ENCODE data around the gene PAPPA.

Gene PAPPA

DNA sequence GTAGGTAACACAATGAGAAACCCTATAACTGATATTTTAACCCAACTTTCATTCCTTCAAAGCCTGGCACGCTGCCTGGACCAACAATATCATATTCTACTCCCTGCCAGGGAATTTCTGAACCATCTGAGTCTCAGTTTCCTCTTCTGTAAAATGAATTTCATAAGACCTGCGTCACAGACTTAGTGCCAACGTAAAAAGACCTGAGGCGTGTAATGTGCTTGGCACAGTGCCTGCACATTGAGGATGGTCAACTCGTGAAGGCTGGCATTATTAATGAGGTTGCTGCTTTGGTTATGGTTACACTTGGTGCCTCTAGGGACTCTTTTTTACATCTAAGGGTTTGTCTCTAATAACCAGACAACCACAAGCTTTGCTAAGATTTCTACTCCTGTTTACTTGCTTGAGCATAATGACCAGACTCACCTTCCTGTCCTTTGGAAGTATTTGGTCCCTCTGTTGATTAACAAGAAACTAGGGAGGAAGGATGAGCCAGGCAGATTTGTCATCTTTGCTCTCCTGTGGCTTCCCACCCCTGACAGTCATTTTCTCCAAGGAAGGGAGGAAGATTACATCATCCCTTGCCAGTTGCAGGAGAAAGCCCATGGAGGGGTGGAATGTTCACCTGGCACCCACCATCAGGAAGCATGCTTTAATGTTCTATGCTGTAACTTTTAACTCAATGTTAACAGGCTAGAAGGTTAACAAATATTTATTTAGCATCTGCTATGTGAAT lies 79.0 kb downstream of the PAPPA start:
- no peak for DNase-seq

GRCh38 chr9:116233160-116233530 lies 79.6 kb downstream of the PAPPA start:
- DNase-seq: no peak

DNA sequence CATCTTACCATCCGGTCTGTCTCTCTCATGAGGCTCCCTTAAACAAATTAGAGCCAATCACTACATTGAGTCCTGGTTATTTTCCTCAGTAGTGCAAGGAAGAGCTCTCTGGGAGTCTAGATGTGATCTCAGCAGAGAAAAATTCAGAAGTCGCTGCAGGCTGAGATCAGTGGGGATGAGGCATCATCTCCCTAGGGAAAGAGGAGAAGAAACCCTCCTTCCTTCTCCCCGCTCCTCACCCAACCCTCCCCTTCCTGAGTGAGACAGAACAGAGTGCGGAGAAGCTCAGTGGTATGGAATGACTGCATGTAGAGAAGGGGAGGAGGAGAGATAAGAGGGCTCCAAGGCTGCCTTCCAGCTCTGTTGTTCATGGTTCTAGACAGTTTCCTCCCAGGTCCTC lies 80.5 kb downstream of the PAPPA start:
- DNase-seq: no peak

GRCh38 chr9:116236979-116237378 lies 83.4 kb downstream of the PAPPA start:
- no peak for DNase-seq

DNA sequence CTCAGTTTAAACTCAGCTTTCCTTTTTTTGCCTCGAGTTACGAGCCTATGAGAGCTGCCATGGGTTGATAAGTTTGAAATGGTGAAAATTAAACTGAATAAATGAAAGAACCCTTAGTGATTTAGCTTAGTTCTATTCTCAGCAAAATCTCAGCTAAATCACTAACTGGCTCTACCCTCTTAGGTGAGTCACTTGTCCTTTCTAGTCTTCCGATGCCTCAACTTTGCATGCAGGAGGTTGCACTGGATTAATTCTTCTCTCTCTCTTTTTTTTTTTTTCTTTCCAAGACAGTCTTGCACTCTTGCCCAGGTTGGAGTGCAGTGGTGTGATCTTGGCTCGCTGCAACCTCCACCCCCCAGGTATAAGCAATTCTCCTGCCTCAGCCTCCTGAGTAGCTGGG lies 83.9 kb downstream of the PAPPA start:
- DNase-seq: no peak

GRCh38 chr9:116238225-116238624 lies 84.6 kb downstream of the PAPPA start:
- DNase-seq: no peak

DNA sequence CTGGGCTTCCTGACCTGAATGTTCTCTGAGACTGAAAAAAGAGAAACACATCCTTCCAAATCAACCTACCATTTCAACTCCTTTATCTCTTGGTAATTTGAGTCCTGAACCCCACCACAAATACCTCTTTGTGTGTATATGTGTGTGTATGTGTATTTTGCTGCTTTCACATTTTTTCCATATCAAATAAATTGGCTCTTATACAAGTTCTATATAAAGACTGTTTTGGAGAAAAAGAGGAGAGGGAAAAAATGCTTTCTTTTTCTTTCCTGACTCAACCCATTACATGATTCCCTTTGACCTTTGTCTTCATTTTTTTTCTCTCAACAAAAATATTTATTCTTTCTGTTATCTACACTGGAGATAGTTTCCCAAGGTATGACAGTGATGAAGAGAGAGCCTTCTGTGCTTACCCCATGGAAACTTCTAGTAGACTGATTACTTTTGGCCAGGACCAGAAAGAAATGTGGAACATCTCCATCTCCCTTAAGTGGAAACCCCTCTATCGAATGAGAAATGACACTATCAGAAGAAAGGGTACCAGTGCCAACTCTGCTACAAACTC lies 85.3 kb downstream of the PAPPA start:
- DNase-seq: no peak

GRCh38 chr9:116243708-116244107 lies 90.1 kb downstream of the PAPPA start:
- no peak for DNase-seq

- DNase-seq: no peak
These were observed 93.7 kb downstream of the PAPPA start for GRCh38 chr9:116247284-116247683.

- DNase-seq: no peak
These were observed 94.3 kb downstream of the PAPPA start for GRCh38 chr9:116247791-116248374.

DNA sequence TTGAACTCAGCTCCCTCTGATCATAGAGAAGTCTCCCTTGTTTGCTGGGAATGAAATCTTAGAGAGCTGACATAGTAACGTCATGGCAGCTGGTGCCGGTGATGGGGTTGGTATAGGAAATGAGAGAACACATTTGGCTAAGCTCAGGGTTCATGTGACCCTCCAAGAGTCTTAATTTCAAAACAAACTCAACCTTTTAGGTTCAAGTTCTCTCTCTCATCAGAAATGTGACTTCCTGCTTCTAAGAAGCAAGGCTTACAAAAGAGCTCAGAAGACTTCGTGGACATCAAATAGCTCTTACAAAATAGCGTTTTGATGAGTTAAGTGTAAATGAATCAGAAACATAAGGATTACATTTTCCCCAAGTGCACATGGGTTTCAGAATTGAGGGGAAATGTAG lies 97.3 kb downstream of the PAPPA start:
- no peak for DNase-seq

- no peak for DNase-seq
These were observed 97.8 kb downstream of the PAPPA start for GRCh38 chr9:116251366-116251765.

GRCh38 chr9:116260531-116260930 lies 106.9 kb downstream of the PAPPA start:
- DNase-seq: peak; percentile 3

DNA sequence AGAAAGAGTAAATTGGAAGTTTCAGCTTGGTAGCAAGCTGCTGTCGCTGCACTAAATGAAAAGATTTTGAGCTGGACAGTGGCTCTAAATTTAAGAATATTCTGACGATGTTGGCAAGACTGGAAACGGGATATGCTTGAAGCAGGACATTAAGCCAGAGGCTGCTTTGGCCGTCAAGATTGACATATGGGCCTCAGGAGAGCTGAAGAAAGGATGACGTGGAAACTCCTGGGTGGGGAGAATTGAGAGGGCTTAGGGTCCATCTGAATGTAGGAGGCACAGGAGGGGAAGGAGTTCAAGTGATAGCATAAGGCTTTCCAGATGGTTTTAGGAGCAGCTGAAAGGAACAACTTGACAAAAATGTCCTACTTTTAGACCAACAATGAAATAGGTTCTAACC lies 108.9 kb downstream of the PAPPA start:
- no peak for DNase-seq

GRCh38 chr9:116264361-116264760 lies 110.8 kb downstream of the PAPPA start:
- DNase-seq: no peak

DNA sequence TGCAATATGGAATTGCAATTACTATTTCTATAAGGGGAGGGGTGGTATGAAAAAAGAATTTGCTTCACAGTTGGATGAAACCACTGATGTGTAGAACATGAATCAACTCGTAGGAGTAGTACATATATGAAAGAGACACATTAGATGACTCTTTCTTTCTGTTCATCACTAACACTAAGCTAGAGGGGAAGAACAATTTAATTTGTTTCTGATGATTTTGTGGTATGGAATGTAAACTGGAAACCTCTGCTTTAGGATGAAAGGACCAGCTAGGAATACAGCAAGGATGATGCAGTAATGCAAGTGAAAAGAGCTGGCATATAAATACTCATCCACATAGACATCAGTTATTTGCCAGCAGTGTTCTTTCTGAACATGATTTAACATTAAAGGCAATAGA lies 113.4 kb downstream of the PAPPA start:
- no peak for DNase-seq

DNA sequence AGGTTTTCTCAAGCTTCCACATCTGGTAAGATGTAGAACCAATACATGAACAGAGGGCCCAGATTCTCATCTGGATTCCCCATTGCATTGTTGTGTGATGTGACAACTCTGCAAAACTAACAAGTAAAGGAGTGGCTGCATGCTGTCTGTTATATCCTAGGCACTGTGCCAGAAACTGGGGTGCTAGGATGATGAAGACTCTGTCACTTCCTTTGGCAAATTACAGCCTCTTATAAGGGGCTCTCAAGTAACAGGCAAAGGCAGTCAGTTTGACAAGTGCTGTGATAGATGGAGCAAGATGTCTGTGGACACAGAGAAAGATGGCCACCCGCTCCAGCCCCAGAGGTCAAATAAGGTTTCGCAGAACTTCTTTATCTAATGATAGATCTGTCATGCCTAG lies 115.7 kb downstream of the PAPPA start:
- DNase-seq: no peak

DNA sequence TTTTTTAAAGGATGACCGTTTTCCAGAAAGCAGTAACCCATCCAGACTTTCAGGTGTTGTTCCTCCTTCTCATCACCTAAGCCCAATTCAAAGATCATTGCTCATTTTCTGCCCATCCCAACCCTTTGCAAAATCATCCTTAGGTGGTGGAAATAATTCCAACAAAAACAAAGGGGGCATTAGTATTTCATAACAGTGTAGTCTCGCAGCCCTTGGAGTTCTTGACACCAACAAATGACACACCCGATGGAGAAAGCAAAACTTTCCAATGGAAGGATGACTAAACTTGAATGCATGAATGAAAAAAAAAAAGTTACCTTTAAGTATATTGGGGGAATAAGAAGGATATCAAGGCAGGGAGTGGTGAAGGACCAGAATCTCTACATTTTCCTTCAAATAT lies 117.0 kb downstream of the PAPPA start:
- DNase-seq: no peak

DNA sequence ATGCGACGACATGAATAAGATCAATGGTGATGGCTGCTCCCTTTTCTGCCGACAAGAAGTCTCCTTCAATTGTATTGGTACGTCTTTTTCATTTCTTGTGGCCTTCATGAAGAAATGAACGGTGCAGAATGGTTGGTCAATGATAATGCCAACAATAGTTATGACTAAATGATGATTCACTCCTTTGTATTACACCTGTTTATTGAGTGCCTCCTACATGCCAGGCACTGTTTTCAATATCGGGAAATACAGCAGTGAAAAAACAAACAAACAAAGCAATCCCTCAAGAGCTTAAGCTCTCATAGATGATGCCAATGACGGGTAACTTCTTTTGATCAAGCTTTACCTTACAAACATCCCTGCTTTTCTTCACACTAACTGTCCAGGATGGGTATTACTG lies 117.7 kb downstream of the PAPPA start:
- DNase-seq: no peak

DNA sequence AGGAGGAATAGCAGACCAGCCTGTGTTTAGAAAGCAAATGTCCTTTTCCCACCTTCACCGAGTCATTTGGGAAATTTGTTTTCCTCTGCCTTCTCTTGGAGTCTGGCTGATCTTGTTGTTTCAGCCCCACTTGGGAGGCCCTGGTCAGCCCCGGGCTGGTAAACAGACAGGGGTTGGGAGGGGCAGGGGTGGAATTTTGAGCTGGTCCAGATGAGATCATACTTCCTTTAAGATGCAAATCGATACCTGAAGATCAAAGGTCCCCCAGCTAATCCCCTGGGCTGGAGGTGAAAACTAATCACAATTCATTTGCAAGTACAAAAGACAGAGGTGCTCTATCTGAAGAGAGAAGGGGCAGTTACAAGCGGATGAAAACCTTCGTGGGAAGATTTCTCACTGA lies 118.4 kb downstream of the PAPPA start:
- DNase-seq: no peak

DNA sequence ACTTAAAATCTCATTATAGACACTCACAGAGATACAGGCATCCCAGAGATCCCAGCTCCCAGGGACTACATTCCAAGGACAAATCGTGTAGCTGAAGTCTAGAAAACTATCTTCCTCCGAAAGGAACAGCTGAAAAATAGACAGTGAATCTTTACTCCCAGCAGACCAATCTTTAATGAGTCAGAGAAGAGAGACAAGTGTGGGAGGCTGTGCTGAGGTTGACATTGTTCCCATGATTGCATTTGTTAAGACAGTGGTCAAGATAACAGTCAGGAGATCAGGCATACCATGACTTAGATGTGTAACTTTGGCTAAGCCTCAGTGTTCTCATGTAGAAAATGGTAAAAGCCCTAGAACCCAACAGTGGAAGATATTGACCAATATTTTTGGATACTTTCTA lies 120.7 kb downstream of the PAPPA start:
- DNase-seq: no peak

DNA sequence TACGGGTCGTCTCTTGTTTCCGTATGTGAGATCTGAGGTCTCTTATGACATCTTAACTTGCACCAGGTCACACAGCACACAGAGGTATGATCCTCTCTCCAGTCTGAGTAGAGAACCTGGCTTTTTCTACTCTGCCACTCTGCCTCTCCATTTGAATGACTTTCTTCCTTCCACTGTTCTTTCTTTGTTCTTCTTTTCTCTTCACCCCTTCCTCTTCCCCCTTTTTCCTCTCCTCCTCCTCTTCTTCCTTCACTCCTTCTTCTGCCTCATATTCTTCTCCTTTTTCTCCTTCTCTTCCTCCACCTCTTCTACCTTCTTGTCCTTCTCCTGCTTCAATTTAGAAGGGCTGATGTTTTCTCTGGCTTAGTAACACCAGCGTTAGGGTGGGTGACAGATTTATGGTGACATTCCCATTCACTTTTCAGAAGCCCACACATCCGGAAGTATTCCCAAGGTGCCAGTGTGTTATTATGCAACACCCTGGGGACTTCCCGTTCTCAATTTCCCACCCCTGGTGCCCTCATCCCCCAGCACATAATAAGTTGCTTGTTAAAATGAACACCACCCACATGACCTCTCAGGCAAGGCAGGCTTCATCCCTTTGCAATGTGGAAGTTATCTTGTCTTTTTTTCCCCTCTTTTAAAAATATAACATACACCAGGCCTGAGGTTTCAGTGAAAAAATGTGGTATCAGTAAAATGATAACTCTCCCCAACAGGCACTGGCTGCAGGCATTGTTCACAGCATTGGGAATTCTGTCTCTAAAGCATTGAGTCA lies 122.0 kb downstream of the PAPPA start:
- DNase-seq: no peak

GRCh38 chr9:116276196-116276493 lies 122.6 kb downstream of the PAPPA start:
- DNase-seq: no peak

- DNase-seq: no peak
These were observed 123.1 kb downstream of the PAPPA start for GRCh38 chr9:116276651-116277121.
